SK-N-MC (cell line): ENCODE data around the gene ITGA3.

Source experiments
- DNase-seq: peaks from one replicate; pipeline ENCODE4 v3.0.0-alpha.2; 2011; ENCODE audit warnings: low read depth, low spot score
- H3K27ac ChIP-seq: fragments of 200-600 bp; sonication (generic); 2 replicates; pipeline ENCODE4 v1.5.1; 2016; ENCODE audit warnings: mixed run types
- H3K36me3 ChIP-seq: fragments of 200-600 bp; sonication (generic); 2 replicates; pipeline ENCODE4 v1.6.1; 2017; ENCODE audit warnings: antibody characterized with exemption, low read length, mixed read lengths; ENCODE audit not compliant: insufficient read depth
- H3K4me3 ChIP-seq: fragments of 200-600 bp; sonication (generic); 2 replicates; pipeline ENCODE4 v1.5.1; 2016
- H3K9ac ChIP-seq: fragments of 200-600 bp; sonication (generic); 2 replicates; pipeline ENCODE4 v1.8.0; 2017; ENCODE audit warnings: mixed run types, mixed read lengths; ENCODE audit not compliant: insufficient read length
- H3K9me3 ChIP-seq: fragments of 200-600 bp; sonication (generic); 2 replicates; pipeline ENCODE4 v1.6.1; 2017; ENCODE audit warnings: low read depth, mild to moderate bottlenecking, antibody characterized with exemption, low read length, moderate library complexity, mixed read lengths
- EZH2 ChIP-seq: fragments of 200-600 bp; sonication (generic); IDR thresholded peaks from one replicate; pipeline ENCODE4 v1.6.1; 2017; ENCODE audit warnings: antibody characterized with exemption
- FOXP2 ChIP-seq: optimal IDR thresholded peaks from 2 replicates; pipeline ENCODE3; 2011; ENCODE audit warnings: mild to moderate bottlenecking, moderate library complexity; ENCODE audit not compliant: insufficient read depth; ENCODE audit errors: extremely low read length, control extremely low read depth
- POLR2AphosphoS5 ChIP-seq: IDR thresholded peaks from 2 replicates; pipeline ENCODE4 v1.6.1; 2012; ENCODE audit warnings: mild to moderate bottlenecking, low read depth, low read length, borderline replicate concordance

ITGA3 gene

GRCh38 chr17:50097926-50098325, 42.0 kb downstream of the ITGA3 start:
- H3K9ac ChIP-seq: no peak overlapping the region
- TF ChIP-seq FOXP2 (no peak), EZH2 (no peak), POLR2AphosphoS5 (no peak)
- H3K9me3 ChIP-seq: no peaks in the 10 kb centered on the region
- no peaks in the 10 kb centered on the region for H3K36me3 ChIP-seq
- no peak overlapping the region for H3K27ac ChIP-seq
- no peak for DNase-seq
- H3K4me3 ChIP-seq: no peak overlapping the region

GRCh38 chr17:50098583-50098982, 42.7 kb downstream of the ITGA3 start:
- Histone ChIP-seq H3K4me3 (no peak overlapping the region), H3K9me3 (no peaks in the 10 kb centered on the region), H3K9ac (no peak overlapping the region), H3K27ac (no peak overlapping the region), H3K36me3 (no peaks in the 10 kb centered on the region)
- no peak for TF ChIP-seq EZH2
- no peak for TF ChIP-seq POLR2AphosphoS5
- no peak for TF ChIP-seq FOXP2
- no peak for DNase-seq

- Histone ChIP-seq H3K36me3 (no peaks in the 10 kb centered on the region), H3K9ac (no peak overlapping the region), H3K4me3 (no peak overlapping the region), H3K27ac (no peak overlapping the region), H3K9me3 (no peaks in the 10 kb centered on the region)
- DNase-seq: no peak
- no peak for TF ChIP-seq FOXP2
Measured at GRCh38 chr17:50099003-50099402, 43.1 kb downstream of the ITGA3 start.

- Histone ChIP-seq H3K27ac (no peak overlapping the region), H3K9me3 (no peaks in the 10 kb centered on the region), H3K36me3 (no peaks in the 10 kb centered on the region), H3K4me3 (no peak overlapping the region), H3K9ac (no peak overlapping the region)
- TF ChIP-seq POLR2AphosphoS5 (no peak), EZH2 (no peak), FOXP2 (no peak)
- DNase-seq: no peak
Measured at GRCh38 chr17:50100480-50100883, 44.6 kb downstream of the ITGA3 start.

- H3K27ac ChIP-seq: no peak overlapping the region
- no peaks in the 10 kb centered on the region for H3K9me3 ChIP-seq
- TF ChIP-seq FOXP2 (no peak), EZH2 (no peak), POLR2AphosphoS5 (no peak)
- H3K9ac ChIP-seq: no peak overlapping the region
- no peak for DNase-seq
- no peaks in the 10 kb centered on the region for H3K36me3 ChIP-seq
- H3K4me3 ChIP-seq: no peak overlapping the region
Measured at GRCh38 chr17:50100921-50101345, 45.0 kb downstream of the ITGA3 start.

DNA sequence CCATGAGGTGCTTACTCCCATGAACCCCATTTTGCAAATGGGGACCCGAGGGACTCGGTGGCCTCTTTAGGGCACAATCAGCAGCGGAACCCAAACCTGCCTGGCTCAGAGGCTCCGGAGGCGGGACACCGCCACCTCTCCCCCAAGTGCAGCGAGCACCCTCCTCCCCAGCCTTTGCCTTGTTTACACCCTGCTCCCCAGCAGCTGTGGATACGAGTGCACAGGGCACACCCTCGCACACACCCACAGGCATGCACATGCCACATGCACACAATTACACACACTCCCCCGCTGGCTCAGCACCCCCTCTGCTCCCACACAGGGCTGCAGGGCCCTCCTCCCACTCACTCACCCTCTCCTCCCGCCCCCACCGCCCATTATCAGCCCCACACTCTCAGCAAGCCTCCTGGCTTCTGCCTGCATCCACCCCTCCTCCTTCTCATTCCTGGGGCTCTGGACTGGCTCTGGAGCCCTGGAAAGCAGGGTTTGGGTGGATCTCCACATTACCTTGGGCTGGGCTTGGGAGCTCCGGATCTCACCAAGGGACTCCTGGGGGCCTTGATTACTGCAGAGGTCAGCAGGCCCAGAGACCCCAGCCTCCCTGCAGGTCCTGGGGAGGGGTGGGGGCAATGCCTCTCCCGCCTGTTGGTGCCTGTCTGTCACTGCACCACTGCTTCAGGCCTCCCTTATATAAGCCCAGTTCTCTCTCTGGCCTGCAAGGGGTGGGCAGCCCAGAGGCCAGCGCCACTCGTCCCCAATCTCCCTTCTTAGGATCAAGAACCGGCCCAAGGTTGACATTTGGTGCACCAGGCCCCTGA, 45.6 kb downstream of the ITGA3 start:
- peak; percentile 58 for TF ChIP-seq FOXP2
- TF ChIP-seq EZH2: no peak
- Histone ChIP-seq H3K27ac (no peak overlapping the region), H3K4me3 (no peak overlapping the region), H3K9ac (peak overlapping the region; percentile 22), H3K36me3 (no peaks in the 10 kb centered on the region), H3K9me3 (no peaks in the 10 kb centered on the region)
- no peak for DNase-seq

DNA sequence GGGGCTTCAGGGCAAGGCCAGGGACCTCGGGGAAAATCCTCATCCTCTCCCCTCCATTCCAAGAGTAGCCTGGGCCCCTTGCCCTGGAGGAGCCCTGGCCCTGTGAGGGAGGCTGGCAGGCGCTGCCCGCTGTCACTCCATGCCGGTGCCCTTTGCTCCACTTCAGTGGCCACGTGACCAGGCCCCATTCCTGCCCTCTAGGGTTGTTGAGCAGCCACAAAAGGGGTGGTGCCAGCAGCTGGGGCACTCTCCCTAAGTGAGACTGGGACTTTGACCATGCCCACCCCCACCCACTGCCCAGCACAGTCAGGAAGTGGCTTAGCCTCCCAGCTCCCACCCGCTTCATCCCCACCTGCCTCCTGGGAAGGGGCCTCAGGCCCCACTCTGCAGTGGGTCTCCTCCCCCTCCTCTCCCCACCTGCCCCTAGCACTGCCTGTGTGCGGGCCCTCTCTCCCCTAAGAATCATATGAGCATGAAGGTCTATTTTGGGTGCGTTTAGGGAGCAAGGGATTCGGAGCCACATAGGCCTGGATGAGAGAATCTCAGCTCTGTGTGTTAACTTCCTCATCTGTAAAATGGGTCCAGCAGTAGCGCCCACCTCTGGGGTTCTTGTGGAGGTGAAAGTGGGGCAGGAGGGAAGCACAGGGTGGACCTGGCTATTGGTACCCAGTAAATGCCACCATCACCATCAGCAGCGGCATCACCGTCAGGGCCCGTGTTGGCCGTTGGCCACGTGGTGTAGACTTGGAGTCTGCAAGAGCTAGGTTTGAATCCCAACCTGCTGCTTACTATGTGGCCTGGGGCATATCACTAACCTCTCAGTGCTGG, 46.5 kb downstream of the ITGA3 start:
- no peak for DNase-seq
- Histone ChIP-seq H3K27ac (no peak overlapping the region), H3K4me3 (no peak overlapping the region), H3K36me3 (no peaks in the 10 kb centered on the region), H3K9me3 (no peaks in the 10 kb centered on the region), H3K9ac (no peak overlapping the region)
- no peak for TF ChIP-seq FOXP2
- TF ChIP-seq POLR2AphosphoS5: no peak
- no peak for TF ChIP-seq EZH2

DNA sequence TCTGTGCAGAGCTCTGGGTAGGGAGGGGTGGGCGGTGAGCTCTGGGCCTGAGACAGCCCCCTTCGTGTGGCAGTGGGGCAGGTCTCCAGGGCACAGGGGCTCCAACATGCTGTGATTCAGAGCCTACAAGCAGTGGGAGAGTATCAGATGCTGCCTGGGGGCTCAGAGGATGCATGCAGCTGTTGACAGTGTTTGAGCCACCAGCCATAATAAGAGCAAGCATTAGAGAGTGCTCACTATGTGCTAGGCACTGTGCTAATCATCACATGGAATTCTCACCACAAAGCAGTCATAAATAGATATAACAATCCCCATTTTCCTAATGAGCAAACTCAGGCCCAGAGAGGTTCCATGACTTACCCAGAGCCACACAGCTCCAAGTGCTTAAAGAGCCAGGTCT, 47.3 kb downstream of the ITGA3 start:
- H3K4me3 ChIP-seq: no peak overlapping the region
- DNase-seq: no peak
- H3K27ac ChIP-seq: no peak overlapping the region
- TF ChIP-seq POLR2AphosphoS5: no peak
- TF ChIP-seq EZH2: no peak
- TF ChIP-seq FOXP2: no peak
- H3K9ac ChIP-seq: no peak overlapping the region
- H3K9me3 ChIP-seq: no peaks in the 10 kb centered on the region
- no peaks in the 10 kb centered on the region for H3K36me3 ChIP-seq

DNA sequence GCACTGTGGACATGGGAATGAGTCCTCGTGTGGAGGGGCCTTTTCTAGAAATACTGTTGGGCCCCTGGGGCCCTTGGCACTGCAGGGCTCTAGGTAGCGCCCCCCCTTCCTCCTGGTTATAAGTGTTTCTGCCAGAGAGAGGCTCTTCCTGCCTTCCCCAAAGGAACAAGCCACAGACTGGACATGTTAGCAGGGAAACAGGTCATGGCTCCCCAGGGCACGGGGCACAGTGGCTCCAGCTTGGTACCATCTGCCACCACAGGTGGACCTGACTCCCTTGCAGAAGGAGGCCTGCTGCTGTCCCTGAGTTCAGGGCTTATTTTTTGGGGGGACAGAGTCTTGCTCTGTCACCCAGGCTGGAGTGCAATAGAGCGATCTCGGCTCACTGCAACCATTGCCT, 48.0 kb downstream of the ITGA3 start:
- TF ChIP-seq FOXP2 (no peak), POLR2AphosphoS5 (no peak), EZH2 (no peak)
- Histone ChIP-seq H3K9ac (no peak overlapping the region), H3K36me3 (no peaks in the 10 kb centered on the region), H3K27ac (no peak overlapping the region), H3K9me3 (no peaks in the 10 kb centered on the region), H3K4me3 (no peak overlapping the region)
- no peak for DNase-seq
